NCI-H2227 (cell line): ENCODE data around the gene GPRC5B.

ENCODE experiments used
- DNase-seq: peaks from one replicate; lab custom pipeline; 2025; ENCODE audit not compliant: unreplicated experiment; lab: John Stamatoyannopoulos, UW

Gene GPRC5B

DNA sequence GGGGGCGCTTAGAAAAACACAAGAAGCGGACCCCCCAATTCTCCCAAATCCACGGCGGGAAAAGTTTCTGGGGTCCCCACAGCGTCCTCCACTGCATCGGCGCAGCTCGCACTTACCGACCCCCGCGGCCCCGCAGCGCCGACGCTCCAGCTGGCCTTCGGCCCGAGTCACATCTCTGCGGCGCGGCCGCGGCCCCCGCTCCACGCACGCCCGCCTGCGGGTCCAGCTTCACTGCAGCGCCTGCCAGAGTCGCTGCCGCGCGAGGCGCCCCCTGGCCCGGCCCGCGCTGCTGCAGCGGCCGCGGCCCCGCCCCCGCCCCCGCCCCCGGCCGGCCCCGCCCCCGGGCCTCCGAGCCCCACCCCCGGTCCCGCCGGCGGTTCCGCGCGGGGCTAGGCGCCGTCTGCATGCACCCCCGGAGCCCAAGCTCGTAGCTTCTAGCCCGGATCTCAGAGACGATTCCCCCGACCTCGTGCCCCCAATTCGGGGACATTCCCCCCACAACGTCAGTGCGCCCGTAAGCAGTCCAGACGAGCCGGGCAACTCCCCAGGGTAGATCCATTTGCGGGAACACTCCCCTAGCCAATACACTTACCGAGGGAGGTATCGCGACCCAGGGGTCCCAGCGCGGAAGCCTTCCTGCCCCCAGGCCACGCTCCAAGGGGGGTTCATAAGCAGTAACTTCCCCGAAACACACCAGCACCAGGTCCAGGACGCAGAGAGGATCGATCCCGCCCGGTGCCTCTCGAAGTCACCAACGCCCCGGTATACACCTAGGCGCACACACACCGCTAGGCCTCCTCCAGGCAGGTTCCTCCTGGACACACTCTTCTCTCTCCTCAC, at the start of gene GPRC5B:
GPRC5B (minus strand) TSS at position 238 of the 840 bp plus-strand sequence. CDS start 12,003 bp downstream, outside the sequence.
- DNase-seq, result peak; percentile 76

DNA sequence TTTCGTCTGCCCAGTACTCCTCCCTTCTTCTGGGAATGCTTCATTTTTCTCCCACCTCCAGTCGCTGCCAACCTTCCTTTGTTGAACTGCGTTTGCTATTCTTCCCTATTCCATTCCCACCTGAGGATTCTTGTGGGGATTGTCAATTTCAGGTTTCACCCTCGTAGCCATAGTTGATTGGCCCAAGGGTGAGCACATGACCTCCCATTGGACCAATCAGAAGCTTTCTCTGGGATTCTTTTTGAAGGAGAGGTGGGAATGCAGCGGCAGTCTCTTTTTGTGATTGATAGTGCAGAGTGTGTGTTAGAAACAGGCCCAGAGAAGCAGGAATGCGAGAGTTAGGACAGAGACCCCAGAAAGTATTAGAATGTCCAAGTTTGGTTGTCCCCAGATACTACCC, 49.1 kb upstream of the GPRC5B start:
- no peak for DNase-seq

DNA sequence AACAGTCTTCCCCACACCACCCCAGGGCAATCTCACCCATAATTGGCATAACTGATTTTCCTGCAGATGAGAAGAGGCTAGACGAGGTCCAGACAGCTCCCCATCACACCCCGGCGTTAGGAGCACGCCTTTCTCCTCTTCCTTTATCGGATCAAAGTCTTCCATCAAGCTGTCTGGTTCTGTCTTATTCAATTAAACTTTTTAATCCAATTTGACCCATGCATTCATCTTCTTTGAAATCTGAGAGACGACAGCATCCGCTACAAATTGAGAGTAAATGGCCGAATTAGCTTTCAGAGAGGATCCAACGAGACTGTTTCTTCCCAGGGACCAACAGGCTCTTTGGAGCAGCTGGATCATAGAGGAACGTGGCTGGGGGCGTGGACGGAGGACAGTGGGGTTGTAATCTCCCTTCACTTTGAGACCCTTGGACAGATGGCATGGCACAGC, 44.4 kb upstream of the GPRC5B start:
- no peak for DNase-seq

GRCh38 chr16:19928432-19928831, 43.8 kb upstream of the GPRC5B start:
- DNase-seq, result no peak

- DNase-seq, result no peak
These were observed 42.1 kb upstream of the GPRC5B start for GRCh38 chr16:19926449-19927390.

DNA sequence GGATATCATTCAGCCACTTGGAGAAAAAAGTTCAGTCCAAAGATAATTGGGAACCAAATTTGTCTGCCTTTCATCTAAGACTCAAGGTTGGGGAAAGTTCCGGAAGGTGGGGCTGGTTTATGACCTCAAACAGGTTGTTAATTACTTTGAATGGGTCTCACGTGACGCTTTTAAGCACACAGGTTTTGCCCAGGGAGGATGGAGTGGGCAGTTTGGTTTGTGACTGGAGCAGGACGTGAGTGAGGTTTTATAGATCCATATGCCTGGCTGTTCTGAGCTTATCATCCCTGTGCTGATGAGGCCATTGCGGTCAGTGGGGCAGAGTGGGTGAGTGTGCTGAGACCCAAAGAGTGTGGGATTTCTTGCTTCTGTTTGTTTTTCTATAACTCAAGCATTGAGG, 38.7 kb upstream of the GPRC5B start:
- DNase-seq, result no peak

DNA sequence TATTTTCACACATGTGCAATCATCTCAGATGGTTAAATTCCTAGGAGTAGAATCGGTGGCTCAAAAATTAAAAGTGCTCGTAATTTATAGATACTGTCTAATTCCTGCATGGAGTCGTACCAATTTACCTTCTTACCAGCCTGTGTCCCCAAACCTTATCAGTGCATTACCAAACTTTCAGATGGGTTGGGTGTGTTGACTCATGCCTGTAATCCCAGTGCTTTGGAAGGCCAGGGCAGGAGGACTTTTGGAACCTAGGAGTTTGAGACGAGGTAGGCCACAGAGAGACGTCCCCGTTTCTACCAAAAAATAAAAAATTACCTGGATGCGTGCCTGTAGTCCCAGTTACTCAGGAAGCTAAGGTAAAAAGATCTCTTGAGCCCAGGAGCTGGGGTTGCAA, 34.5 kb upstream of the GPRC5B start:
- no peak for DNase-seq

GRCh38 chr16:19916064-19916463, 31.4 kb upstream of the GPRC5B start:
- no peak for DNase-seq

DNA sequence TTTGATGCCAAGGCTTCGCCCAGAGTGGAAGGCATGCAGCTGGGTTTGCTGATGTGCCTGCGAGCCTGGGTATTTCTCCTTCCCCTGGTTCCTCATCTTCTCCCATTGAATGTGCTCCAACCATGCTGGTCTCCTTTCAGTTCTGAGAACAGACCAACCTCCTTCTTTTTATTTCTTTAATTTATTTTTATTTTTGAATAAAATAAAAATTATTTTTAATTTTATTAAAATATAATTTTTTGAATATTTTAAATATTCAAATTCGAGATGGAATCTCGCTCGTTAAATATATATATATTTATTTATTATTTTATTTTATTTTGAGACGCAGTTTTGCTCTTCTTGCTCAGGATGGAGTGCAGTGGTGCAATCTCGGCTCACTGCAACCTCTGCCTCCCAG, 30.2 kb upstream of the GPRC5B start:
- DNase-seq, result no peak

DNA sequence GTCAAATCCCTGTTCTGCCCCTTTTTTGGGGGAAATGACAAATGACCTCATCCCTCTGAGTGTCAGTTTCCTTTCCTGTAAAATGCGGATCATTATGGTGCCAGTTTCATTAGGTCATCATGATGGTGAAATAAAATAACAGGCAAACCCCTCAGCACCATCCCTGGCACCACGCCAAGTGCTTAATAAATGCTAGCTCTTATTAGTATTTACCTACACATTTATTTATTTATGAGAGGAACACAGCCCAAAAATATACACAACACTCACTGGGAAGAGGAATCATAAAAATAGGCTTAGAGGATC, 28.6 kb upstream of the GPRC5B start:
- no peak for DNase-seq

GRCh38 chr16:19912455-19913339, 28.0 kb upstream of the GPRC5B start:
- DNase-seq, result no peak

- no peak for DNase-seq
These were observed 27.3 kb upstream of the GPRC5B start for GRCh38 chr16:19911747-19912454.

GRCh38 chr16:19911204-19911603, 26.6 kb upstream of the GPRC5B start:
- DNase-seq, result no peak

GRCh38 chr16:19909750-19910322, 25.2 kb upstream of the GPRC5B start:
- DNase-seq, result no peak

GRCh38 chr16:19908921-19909320, 24.3 kb upstream of the GPRC5B start:
- no peak for DNase-seq

DNA sequence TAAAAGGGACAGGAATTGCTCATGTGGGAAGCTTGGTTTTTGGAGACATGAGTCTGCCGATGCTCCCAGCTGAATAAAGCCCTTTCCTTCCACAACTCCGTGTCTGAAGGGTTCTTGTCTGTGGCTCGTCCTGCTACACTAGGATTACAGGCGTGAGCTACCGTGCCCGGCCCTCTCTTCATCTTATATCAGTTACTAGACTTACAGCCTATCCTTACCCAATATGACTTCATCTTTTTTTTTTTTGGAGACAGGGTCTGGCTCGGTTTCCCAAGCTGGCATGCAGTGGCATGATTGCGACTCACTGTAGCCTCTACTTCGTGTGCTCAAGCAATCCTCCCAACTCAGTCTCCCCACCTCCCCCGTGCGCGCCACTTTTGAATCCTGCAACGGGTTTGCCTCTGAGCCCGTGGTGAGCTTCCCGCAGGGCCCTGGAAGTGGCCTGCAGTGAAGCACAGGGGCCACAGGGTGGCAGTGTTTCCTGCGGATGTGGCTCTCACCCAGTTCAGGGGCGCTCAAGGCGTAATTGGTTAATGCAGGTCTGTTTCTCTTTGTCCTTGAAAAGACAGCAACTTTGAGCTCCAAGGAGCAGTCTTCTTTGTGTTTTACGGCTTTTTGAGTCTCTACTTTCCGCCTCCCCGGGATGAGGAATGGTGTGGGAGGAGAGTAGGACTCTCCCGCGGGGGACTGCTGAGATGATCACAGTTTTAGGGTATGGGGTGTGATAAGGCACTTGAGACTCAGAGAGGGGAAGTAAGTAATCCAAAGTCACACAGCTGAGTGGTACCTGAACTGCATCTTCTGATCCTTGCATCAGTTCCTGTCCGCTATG, 22.7 kb upstream of the GPRC5B start:
- DNase-seq, result peak; percentile 90

DNA sequence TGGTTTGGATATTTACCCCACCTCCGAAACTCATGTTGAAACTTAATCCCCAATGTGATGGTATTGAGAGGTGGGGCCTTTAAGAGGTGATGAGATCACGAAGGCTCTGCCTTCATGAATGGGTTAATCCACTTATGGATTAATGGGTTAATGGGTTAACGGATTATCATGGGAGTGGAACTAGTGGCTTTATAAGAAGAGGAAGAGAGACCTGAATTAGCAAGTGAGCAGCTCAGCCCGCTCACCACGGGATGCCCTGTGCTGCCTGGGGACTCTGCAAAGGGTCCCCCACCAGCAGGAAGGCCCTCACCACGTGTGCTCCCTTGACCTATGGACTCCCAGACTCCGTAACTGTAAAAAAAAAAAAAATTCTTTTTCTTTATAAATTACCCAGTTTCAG, 16.5 kb upstream of the GPRC5B start:
- DNase-seq, result no peak

DNA sequence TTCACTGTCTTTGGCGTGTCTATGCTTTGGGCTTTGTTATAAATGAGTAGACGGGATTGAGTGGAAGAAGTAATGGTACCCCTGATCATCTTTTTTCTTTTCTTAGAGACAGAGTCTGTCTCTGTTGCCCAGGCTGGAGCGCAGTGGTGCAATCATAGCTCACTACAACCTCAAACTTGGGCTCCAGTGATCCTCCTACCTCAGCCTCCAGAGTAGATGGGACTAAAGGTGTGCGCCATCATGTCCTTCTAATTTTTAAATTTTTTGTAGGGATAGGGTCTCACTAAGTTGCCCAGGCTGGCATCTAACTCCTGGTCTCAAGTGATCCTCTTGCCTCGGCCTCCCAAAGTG, 14.9 kb upstream of the GPRC5B start:
- DNase-seq, result no peak

- peak; percentile 73 for DNase-seq
These were observed 14.4 kb upstream of the GPRC5B start for GRCh38 chr16:19898924-19899604.
